ENCODE results near the gene PTPN3.

Gene PTPN3

DNA sequence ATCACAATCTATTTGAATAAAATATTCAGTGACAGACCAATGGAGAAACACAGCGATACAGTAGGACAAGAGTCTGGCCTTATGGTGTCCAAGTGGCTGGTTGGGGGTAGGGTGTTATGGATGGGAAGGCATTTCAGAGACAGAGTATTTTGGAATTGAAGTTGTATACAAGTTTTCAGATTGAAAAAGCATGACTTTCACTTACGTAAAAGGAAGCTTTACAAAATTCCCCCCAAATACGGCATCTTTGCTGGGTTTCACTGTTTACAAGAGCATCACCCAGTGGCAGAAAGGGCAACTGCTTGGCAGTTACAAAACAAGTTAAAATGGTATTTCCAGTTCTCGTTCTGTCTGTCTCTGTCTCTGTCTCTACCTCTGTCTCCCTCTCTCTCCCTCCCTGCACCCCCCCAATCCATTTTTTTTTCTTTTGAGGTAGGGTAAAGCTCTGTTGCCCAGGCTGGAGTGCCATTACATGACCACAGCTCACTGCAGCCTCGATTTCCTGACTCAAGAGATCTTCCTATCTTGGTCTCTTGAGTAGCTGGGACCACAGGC, 86.2 kb downstream of the PTPN3 start:
- H3K27ac ChIP-seq = peak overlapping the region in 1 of 21 experiments; percentile 1
- no peak overlapping the region for H3K4me3 ChIP-seq

GRCh38 chr9:109411069-109411761, 86.9 kb downstream of the PTPN3 start:
- Histone ChIP-seq H3K4me3 (no peak overlapping the region), H3K27ac (peak overlapping the region in 1 of 21 experiments; percentile 1)

GRCh38 chr9:109409773-109410397, 88.2 kb downstream of the PTPN3 start:
- Histone ChIP-seq H3K27ac (no peak overlapping the region), H3K4me3 (no peak overlapping the region)

DNA sequence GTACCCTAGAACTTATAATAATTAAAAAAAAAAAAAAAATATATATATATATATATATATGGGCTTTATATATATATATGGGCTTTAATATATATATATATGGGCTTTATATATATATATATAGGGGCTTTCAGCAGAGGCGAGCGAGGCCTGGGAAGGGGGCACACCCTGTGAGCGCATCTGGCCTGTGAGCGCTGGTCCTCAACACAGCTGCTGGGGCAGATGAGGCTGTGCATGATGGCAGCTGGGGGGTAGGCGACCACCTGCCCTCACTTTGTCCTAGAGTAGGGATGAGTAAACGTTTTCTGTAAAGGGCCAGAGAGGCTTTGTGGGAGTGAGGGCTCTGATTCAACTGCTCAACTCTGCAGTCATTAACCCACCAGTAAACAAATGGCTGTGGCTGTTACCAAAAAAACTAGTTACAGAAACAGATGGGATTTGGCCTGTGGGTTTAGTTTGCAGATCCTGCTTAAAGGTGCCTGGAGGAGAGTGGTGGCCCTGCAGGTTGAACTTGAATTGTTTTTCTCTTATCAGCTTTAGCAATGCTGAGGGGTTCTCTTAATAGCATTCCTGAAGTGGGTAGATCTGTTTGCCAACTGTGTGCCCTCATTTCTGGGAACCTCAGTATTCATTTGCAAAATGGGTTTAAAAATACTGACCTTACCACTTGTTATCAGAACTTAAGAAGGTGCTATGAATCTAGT, 89.2 kb downstream of the PTPN3 start:
- H3K4me3 ChIP-seq = no peak overlapping the region

DNA sequence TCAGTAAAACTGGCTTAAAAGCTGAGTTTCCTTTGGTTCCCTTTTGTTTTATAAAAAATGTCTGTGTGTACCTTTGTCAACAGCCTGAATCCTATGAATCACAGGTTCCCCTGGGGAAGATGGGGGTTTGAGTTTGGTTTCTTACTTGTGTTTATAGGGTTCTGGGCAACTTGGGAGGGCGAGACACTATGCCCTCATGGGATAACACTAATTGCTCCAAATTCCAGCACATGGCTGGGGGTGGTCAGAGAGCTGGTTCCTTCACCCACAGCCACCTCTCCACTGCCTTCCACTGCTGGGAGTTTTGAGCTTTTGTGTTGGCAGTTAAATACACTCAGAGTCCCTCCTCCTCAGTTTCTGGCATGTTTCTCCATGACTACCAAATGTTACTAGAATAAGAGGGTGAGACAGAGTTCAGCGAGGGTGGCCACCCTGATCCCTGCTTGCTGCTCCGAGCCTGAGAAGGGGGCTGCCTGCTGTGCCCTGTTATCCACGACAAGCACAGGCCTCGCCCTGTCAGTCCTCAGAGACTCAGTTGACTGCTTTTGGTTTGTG, 94.3 kb downstream of the PTPN3 start:
- no peak overlapping the region for H3K4me3 ChIP-seq
- no peak overlapping the region for H3K27ac ChIP-seq

More for the DNA sequence above, 89.2 kb downstream of the PTPN3 start:
- H3K27ac ChIP-seq = no peak overlapping the region

DNA sequence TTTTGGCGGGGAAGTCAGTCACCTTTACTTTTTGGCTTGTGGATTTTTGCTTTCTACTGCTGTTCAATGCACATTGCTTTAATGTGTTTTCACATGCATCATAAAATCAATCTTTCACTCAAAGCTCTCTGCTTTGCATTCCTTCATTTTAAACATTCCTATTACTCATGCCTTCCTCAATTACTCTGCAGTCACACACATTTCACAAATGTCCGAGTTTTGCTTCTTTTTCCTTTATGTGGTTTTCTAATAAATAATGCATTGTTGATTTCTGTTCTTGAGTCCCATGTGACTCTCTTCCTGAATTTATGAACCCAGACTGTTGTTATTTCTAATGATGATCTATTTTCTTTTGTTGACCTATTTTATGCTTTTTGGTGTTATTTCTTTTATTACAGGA, 95.0 kb downstream of the PTPN3 start:
- no peak overlapping the region for H3K4me3 ChIP-seq
- no peak overlapping the region for H3K27ac ChIP-seq

DNA sequence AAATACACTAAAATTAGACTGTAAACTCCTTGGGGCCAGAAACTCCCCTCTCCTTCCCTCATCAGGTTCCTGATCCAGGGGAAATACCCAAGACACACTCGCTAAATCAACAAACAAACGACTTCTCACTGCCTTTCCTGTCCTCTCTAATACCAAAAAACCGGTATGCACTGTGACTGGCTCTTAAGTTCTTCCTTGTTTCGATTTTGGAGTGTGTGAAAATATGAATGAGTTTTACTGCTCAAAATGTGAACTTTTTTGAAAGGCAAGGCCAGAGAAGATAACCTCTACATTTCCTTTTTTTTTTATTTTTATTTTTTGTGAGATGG, 96.2 kb downstream of the PTPN3 start:
- no peak overlapping the region for H3K27ac ChIP-seq

GRCh38 chr9:109401169-109401989, 96.7 kb downstream of the PTPN3 start:
- H3K4me3 ChIP-seq = no peak overlapping the region
- H3K27ac ChIP-seq = no peak overlapping the region

More for the DNA sequence above, 96.2 kb downstream of the PTPN3 start:
- no peak overlapping the region for H3K4me3 ChIP-seq

DNA sequence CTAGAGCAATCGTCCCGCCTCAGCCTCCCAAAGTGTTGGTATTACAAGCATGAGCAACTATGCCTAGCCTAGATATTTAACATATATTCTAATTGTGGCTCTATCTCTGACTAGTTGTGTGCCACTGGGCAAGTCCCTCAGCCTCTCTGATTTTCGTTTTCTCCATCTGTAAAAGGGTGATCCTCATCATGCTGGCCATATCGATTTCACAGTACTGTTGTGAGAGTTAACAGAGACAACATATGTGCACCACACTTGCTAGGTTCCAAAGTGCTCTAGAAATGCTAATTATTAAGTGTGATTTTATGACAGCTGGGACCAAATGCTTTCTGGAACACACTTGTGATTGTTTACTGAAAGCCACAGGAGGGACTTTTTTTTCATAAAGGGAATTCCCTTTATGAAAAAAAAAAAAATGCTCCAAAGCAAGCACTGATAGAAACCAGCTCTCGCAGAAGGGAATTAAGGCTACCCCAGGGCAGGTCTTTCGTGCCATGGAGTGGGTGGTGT, 98.8 kb downstream of the PTPN3 start:
- Histone ChIP-seq H3K27ac (no peak overlapping the region), H3K4me3 (no peak overlapping the region)

- no peak overlapping the region for H3K4me3 ChIP-seq
- no peak overlapping the region for H3K27ac ChIP-seq
Measured at GRCh38 chr9:109391176-109391575, 106.9 kb downstream of the PTPN3 start.

GRCh38 chr9:109387856-109388255, 110.3 kb downstream of the PTPN3 start:
- H3K4me3 ChIP-seq = no peak overlapping the region

GRCh38 chr9:109387206-109387605, 110.9 kb downstream of the PTPN3 start:
- no peak overlapping the region for H3K4me3 ChIP-seq
- H3K27ac ChIP-seq = no peak overlapping the region

More at GRCh38 chr9:109387856-109388255, 110.3 kb downstream of the PTPN3 start:
- H3K27ac ChIP-seq = no peak overlapping the region

DNA sequence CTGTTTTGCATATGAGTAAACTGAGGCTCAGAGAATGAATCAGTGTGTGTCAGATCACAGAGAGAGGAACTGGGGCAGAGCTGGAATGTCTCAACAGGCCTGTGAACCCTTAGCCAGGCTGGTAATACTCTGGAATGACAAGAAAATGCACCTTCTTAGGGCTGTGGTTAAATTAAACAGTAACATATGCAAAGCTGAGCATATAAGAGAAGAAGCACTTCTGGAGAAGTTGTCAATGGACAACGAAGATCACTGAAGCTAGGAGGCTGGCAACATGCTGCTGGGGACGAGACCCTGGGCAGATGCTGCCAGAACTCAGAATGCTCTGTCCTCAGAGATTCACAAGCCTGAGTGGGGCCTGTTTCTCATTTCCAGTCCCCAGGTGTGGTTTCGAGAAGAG, 112.6 kb downstream of the PTPN3 start:
- no peak overlapping the region for H3K27ac ChIP-seq
- no peak overlapping the region for H3K4me3 ChIP-seq

DNA sequence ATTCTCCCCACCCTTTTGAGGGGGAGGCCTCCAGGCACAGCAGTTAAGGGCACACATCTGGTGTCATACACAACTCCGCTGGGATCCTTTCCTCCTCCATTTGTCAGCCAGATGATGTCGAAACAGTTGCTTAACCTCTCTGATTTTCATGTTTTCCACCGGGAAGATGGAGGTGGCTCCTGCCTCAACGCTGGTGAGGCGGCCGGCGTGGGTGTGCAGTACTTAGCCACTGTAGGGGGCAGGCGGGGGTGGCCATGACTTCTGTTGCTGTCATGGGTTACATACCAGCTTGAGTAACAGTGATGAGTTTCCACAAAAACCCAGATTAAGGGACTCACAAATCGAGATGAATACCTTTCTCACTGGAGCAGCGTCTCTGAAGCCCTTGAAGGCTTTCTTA, 114.2 kb downstream of the PTPN3 start:
- H3K27ac ChIP-seq = no peak overlapping the region
- no peak overlapping the region for H3K4me3 ChIP-seq

DNA sequence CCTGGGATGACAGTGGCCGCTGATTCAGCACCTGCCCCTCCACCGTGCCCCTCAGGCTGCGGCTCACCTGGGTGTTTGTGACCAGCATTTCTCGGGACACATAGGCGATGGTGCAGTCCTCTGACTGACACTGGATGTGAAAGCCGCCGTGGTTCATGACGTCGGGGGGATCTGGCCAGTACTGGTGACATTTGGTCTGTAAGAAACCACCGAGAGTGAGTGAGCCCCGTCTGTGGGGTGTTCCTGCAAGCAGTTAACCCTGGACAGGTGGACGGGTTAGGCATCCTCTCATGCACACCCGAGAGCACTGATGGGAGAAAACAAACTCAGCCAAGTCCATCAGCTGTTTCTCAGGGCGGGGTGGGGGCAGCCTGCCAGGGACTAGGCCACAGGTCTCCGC, 114.8 kb downstream of the PTPN3 start:
- Histone ChIP-seq H3K4me3 (no peak overlapping the region), H3K27ac (no peak overlapping the region)

GRCh38 chr9:109382585-109382984, 115.5 kb downstream of the PTPN3 start:
- Histone ChIP-seq H3K4me3 (no peak overlapping the region), H3K27ac (no peak overlapping the region)

- Histone ChIP-seq H3K27ac (no peak overlapping the region), H3K4me3 (no peak overlapping the region)
Measured at GRCh38 chr9:109382182-109382581, 115.9 kb downstream of the PTPN3 start.

DNA sequence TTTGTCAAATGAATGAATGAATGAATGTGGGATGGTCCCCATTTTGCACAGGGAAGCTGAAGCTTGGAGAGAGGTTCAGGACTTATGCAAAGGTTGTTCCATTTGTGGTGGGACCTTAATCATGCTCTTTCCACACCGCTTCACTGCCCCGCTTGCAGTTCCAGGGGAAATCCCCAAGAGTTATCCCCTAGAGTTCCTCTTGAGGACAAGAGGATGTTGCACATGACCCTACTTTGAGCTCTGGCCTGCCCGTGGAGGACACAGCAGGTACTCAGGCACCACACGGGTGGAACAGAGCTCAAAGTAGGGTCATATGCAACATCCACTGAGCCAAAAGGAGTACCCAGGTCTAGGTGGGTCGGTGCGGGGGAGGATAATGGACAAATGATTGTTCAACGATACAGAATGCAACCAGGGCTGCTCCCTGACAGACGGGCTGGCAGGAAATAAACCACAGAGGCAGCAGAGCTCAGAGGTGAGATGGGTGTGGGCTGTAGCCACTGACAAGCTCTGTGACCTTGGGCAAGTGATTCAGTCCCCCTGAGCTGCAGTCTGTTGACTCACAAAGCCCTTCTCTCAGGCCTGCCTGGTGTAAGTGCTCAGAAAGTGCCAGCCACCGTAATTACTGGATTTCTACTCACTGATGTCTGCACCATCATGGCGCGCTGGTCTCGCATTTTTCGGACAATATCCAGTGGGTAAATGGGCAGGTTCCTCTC, 116.9 kb downstream of the PTPN3 start:
- Histone ChIP-seq H3K27ac (no peak overlapping the region), H3K4me3 (no peak overlapping the region)

- Histone ChIP-seq H3K27ac (no peak overlapping the region), H3K4me3 (no peak overlapping the region)
Measured at GRCh38 chr9:109379513-109379912, 118.6 kb downstream of the PTPN3 start.
